Glomerular visceral epithelial cell (primary cell): ENCODE measurements around the gene MCRIP2.
A peak's percentile ranks its signal among the peaks of the same experiment; 100 is the strongest.

Source experiments
- DNase-seq: peaks from one replicate; pipeline ENCODE4 v3.0.0-alpha.2; 2016; ENCODE audit errors: extremely low spot score

MCRIP2 gene

GRCh38 chr16:648071-648780 lies 6.6 kb downstream of the MCRIP2 start:
- peak; percentile 53 for DNase-seq

DNA sequence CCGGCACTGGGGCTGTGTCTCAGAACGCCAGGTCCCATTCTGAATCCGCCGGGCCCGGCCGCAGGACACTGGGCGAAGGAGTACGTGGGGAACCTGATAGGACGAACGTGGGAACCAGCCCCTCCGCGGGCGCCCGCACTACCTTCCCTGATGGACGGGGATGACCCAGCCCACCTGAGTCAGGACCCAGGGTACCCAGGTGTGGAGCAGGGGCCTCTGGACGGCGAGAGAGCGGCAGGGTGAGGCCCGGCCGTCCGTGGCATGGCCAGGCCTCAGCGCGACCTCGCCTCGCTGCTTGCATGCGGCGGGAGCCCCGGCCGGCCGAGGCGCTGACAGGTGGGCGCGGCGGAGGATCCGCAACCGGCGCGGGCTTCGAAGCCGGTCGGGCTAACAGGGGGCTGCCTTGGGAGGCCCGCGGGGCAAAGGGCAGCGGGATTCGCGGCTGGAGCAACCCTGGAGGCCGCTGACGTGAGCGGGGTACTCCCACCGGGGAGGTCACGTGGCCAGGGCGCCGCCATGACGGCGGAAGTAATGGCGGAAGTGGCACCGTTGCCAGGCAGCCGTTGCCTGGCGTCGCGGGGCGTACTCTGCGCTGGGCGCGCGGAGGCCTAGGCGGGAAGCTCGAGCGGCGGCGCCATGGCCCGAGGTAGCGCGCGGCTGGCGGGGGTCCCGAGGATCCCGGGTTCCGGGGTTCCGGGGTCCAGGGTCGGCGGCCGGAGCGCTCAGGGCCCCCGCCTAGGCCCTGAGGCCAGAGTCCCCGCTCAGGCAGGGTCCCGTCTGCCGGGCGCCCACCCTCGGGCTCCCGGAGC lies 7.4 kb downstream of the MCRIP2 start, which contains the start of gene WDR90:
WDR90 (plus strand) TSS at position 585 of the 809 bp plus-strand sequence; CDS start at position 637, 52 bp downstream.
- DNase-seq, result peak; percentile 85

- DNase-seq, result no peak
Measured at GRCh38 chr16:649631-650030, 8.0 kb downstream of the MCRIP2 start.

DNA sequence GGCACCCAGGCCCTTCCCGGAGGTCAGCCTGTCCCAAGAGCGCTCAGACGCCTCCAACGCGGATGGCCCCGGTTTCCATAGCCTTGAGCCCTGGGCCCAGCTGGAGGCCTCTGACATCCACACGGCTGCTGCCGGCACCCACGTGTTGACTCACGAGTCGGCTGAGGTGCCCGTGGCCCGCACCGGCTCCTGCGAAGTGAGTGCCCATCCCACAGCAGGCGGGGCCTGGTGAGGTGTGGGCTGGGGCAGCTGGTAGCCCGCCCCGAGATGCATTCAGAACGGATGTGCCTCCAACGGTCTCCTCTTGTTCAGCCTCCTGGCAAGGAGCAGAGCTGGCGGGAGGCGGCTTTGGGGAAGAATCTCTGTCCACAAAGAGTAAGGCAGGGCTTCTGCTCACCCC lies 10.2 kb downstream of the MCRIP2 start:
- DNase-seq, result no peak

- DNase-seq, result no peak
Measured at GRCh38 chr16:652454-653305, 11.1 kb downstream of the MCRIP2 start.

DNA sequence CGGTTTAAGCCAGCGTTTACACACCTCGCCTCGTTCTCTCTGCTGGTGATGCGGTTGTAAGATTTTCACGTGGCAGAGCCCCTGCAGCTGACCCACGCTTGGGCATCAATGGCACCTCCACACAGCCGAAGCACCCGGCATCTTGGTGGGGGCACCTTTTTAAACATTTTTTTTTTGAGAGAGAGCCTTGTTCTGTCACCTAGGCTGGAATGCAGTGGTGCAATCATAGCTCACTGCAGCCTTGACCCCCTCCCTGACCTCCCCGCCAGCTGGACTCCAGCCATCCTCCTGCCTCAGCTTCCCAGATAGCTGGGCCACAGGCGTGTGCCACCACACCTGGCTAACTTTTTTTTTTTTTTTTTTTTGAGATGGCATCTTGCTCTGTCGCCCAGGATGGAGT lies 12.4 kb downstream of the MCRIP2 start:
- DNase-seq, result no peak

DNA sequence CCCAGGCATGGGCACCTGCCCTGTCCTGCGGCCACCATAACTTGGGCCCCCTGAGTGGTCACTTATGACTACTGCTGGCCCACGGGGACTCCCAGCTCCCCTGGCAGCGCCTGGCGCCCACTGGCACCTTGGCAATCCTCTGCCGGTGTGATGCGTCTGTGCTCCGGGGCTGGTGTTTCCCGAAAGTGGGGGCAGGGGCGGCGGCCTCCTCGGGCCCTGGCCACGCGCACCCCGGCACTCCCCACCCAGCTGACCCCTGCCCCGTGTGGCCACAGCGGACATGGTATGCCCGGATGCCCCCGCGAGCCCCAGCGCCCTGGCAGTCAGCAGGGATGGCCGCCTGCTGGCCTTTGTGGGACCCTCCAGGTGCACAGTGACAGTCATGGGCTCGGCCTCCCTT lies 15.9 kb downstream of the MCRIP2 start:
- no peak for DNase-seq

DNA sequence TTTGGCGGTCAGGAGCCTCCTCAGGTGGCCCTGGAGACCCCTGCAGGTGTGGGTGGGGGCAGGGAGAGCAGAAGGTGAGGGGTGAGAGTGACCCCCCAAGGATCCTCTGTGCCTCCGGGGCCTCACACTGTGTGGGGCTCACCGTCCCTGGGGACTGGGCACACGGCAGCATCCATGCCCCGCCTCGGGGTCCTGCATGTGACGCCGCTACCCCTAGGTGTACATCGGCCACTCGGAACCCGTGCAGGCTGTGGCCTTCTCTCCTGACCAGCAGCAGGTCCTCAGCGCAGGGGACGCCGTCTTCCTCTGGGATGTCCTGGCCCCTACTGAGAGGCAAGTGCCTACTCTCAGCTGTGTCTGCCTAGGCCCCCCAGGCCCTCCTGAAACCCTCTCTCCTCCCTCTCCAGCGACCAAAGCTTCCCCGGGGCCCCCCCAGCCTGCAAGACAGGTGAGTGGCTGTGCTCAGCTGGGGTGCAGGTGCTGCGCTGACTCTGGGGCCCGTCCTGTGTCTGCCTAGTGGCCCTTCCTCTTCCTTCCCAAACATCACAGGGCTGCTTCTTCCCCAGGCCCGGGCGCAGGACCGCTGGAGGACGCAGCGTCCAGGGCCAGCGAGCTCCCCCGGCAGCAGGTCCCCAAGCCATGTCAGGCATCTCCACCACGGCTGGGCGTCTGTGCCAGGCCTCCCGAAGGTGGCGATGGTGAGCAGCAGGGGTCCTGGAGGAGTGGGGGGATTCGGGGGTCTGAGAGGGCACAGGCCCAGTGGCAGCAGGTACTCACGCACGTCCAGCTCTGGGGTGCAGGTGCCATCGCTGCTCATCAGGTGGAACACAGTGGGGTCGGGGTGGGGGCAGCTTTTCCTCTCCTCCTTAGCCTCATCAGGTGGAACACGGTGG lies 17.3 kb downstream of the MCRIP2 start:
- DNase-seq, result no peak

- no peak for DNase-seq
Measured at GRCh38 chr16:659618-660017, 18.0 kb downstream of the MCRIP2 start.

GRCh38 chr16:660132-660458 lies 18.5 kb downstream of the MCRIP2 start:
- DNase-seq, result no peak

- DNase-seq, result peak; percentile 56
Measured at GRCh38 chr16:660459-661183, 19.0 kb downstream of the MCRIP2 start.

- DNase-seq, result no peak
Measured at GRCh38 chr16:661184-661821, 19.7 kb downstream of the MCRIP2 start.

GRCh38 chr16:662095-662494 lies 20.5 kb downstream of the MCRIP2 start:
- DNase-seq, result no peak

DNA sequence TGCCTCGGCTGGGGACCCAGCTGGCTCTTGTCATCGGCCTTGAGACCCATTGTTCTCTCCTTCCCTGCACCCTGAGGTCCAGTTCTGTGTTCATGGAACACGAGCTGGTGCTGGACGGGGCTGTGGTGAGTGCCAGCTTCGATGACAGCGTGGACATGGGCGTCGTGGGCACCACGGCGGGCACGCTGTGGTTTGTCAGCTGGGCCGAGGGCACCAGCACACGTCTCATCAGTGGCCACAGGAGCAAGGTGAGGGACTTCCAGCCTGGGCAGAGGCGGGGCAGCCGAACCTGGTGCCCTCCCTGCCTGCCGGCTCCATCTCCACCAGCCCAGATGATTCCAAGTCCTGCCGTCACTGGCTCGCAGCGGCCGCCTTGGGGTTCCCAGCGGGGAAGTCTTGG lies 21.0 kb downstream of the MCRIP2 start:
- DNase-seq, result no peak

- no peak for DNase-seq
Measured at GRCh38 chr16:666572-666971, 24.9 kb downstream of the MCRIP2 start.

DNA sequence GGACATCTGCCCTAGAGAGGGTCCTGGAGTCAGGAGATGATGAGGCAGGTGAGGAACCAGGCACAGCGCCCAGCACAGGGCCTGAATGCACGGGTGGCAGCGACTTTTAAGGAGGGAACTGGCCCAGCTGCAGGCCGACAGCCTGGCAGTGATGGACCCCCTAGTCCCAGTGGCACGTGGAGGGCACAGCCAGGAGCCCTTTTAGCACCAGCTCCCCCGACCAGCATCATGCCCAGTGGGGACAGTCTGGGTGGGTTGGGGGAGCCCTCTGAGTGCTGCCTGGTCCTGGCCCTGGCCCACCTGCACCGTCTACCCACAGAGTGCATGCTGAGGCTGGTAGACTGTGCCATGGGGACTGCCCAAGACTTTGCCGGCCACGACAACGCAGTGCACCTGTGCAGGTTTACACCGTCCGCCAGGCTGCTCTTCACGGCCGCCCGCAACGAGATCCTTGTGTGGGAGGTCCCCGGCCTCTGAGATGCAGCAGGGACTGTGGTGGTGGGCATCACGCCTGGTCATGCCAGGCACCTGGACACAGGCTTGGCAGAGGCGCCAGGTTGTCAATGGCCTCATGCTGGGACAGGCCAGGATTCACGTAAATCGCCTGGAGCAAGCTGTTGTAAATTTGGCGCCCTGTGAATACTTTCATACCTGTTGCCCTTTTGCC lies 25.6 kb downstream of the MCRIP2 start:
- no peak for DNase-seq

DNA sequence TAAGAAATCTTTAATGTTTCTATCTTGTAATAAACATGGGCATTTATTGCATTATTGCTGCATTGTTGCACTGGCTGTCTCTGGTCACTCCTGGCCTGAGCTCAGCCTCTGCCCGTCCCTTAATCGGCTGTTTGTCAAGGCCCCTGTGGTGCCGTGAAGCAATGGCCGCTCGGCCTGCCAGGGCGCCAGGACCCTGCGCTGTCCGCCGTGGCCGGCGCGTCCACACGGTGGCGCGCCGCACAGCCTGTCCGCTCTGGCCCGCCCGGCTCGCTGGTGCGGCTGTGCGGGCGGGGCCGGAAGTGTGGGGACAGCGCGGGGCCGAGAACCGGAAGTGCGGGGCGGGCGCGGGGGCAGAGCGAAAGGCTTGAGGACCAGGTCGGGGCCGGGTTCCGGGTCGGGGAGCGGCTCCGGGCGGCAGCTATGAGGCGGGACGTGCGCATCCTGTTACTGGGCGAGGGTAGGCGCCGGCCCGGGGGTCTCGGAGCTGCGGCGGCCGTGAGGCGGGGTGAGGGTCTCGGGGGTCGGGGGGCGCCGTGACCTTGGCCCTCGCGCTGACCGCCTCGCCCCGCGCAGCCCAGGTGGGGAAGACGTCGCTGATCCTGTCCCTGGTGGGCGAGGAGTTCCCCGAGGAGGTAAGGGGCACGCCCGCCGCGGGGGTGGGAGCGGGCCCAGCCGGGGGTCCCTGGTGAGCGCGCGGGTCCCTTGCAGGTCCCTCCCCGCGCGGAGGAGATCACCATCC lies 26.3 kb downstream of the MCRIP2 start, which contains the start of gene RHOT2:
RHOT2 (plus strand) TSS at position 353 of the 739 bp plus-strand sequence; CDS start at position 421, 68 bp downstream.
- peak; percentile 90 for DNase-seq

DNA sequence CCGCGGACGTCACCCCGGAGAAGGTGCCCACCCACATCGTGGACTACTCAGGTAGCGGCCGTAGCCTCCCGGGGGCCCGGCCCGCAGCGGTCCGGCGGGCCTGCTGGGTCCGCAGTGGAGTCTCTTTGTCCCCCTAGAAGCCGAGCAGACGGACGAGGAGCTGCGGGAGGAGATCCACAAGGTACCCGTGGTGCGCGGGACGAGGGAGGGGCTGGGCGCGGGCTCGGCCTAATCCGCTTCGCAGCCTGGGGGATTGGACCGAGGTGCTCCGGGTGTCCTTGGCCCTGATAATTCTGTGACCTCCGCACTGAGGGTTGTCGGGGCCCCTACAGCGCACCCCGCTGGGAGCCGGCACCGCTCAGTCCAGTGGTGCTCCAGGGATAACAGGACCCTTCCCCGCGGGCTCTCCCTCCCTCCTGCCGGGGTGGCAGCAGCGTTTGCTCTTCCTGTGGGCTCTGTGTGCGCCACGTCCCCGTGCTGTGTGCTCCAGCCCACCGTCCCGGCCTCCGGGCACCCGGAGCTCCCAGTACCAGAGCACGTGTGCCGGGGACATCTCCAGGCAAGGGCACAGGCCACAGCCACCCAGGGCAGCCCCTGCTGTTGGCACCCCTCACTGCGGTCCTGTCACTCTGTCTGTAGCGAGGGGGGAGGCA lies 27.0 kb downstream of the MCRIP2 start:
- no peak for DNase-seq
